Lower lobe of right lung (tissue), 2 donors: ENCODE measurements around the gene B4GALT7. TPM values are rescaled to one million over a fixed set of nuclear protein-coding genes. Genes with fewer than 3 reads are reported as not detected.

Source experiments
- ATAC-seq, 2 donors: fragments of 200-7000 bp; cut with Tn5 transposase; one replicate each; pipeline ENCODE4 v1.9.1; 2020 to 2022; ENCODE audit warnings: mild to moderate bottlenecking in 2 of 2, moderate library complexity in 2 of 2
- DNase-seq: peaks from one replicate; pipeline ENCODE4 v3.0.0-alpha.2; 2020
- H3K27ac ChIP-seq: fragments of 200-600 bp; one replicate; pipeline ENCODE4 v1.8.0; 2022
- H3K27me3 ChIP-seq: fragments of 200-600 bp; one replicate; pipeline ENCODE4 v1.8.0; 2022; ENCODE audit warnings: low read depth
- H3K36me3 ChIP-seq: fragments of 200-600 bp; one replicate; pipeline ENCODE4 v1.8.0; 2022; ENCODE audit warnings: mild to moderate bottlenecking
- H3K4me1 ChIP-seq: fragments of 200-600 bp; one replicate; pipeline ENCODE4 v1.8.0; 2022
- H3K4me3 ChIP-seq: fragments of 200-600 bp; one replicate; pipeline ENCODE4 v1.8.0; 2022; ENCODE audit warnings: mild to moderate bottlenecking
- H3K9me3 ChIP-seq: fragments of 200-600 bp; one replicate; pipeline ENCODE4 v1.8.0; 2022
- CTCF ChIP-seq: fragments of 200-600 bp; IDR thresholded peaks from one replicate; pipeline ENCODE4 v1.8.0; 2022; ENCODE audit warnings: antibody characterized with exemption, mild to moderate bottlenecking
- intact Hi-C: fragments of 100-400 bp; cut with DNase I; formaldehyde crosslinking; loops from one replicate; pipeline ENCODE4 v1.11.0; 2022
- total RNA-seq: library from RNA; stranded (reverse); fragmentation: NEBNext Ultra II Directional; extraction: Animal tissue kit (Norgen Biotek cat#: 25700); gene quantifications from one replicate; pipeline ENCODE4 v1.2.1, GENCODE V29; 2021
- donor health status: DM: no; HTN: yes; CAD: no; lungs with severe emphysema.

Gene B4GALT7
- total RNA-seq, 1 donor from 2014 or later, result 22.4 TPM

DNA sequence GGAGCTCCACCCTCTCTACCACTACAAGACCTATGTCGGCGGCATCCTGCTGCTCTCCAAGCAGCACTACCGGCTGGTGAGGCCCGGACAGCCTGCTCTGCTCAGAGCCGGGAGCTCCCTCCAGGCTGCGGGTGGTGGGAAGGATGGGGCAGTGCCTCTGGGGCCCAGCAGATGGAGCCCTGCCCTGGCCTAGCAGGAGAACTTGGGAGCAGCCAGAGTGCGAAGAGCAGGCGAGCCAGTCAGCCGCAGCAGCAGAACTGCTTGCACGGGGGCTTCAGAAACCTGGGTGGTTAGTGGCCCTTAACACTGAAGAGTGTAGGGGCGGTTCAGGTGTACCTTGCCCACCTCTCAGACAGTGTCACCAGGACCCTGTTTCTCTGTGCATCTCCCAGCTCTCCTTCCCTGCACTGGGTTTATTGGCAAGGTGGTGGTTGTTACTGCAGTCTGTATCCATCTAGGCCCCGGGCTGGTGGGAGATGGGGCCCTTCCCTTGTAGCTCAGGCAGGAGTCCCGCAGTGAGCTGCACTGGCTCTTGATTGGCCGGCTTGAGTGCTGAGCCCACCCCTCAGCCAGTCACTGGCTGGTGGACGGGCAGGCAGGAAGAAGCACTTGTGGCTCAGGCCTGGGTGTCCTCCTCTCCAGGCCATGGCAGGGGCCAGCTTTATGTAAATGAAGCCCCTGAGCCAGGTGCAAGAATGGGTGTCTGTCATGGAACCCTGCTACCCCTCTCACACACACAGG, 7.7 kb downstream of the B4GALT7 start:
- peaks cover 10% of the 10 kb centered on the region for H3K4me1 ChIP-seq
- no peak overlapping the region for H3K4me3 ChIP-seq
- H3K9me3 ChIP-seq, result no peaks in the 10 kb centered on the region
- intact Hi-C loops, result no loop called here
- peak; percentile 75 for DNase-seq
- H3K27ac ChIP-seq, result no peak overlapping the region
- ATAC-seq, result peak; percentile 84 to 88
- TF ChIP-seq CTCF, result peak; percentile 90
- no peaks in the 10 kb centered on the region for H3K27me3 ChIP-seq
- H3K36me3 ChIP-seq, result peaks cover 4% of the 10 kb centered on the region

DNA sequence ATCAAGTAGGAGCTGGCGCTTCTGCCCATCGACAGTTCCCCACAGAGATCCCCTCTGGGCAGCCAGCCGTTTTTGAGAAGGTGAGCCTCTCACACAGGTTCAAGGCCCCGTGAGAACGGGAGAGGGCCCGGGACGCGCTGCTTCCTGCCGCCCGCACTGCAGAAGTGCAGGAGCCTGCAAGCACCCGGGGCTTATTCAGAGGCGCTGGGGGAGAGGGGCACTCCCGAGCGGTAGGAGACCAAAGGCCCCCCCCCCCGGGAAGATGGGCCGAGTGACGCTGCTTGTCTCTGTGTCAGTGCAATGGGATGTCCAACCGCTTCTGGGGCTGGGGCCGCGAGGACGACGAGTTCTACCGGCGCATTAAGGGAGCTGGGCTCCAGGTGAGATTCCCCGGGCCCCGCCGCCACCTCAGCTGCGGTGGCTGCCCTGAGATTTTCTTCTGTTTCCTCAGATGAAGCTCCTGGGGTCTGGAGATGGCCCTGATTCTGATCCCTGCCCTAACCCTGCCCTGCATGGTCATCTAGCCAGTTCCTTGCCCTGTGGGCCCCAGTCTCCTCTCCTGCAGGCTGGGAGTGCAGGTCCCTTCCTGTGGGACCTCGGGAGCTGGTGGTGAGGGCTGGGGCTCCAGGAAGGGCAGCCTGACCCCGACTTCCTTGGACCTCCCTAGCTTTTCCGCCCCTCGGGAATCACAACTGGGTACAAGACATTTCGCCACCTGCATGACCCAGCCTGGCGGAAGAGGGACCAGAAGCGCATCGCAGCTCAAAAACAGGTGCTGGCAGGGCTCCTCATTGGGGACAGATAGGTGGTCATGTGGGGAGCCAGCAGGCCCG, 8.5 kb downstream of the B4GALT7 start:
- intact Hi-C loops, result no loop called here
- DNase-seq, result no peak
- peaks cover 5% of the 10 kb centered on the region for H3K36me3 ChIP-seq
- H3K9me3 ChIP-seq, result no peaks in the 10 kb centered on the region
- no peak for ATAC-seq
- TF ChIP-seq CTCF, result no peak
- H3K4me3 ChIP-seq, result no peak overlapping the region
- H3K27ac ChIP-seq, result no peak overlapping the region
- peaks cover 10% of the 10 kb centered on the region for H3K4me1 ChIP-seq
- H3K27me3 ChIP-seq, result no peaks in the 10 kb centered on the region

DNA sequence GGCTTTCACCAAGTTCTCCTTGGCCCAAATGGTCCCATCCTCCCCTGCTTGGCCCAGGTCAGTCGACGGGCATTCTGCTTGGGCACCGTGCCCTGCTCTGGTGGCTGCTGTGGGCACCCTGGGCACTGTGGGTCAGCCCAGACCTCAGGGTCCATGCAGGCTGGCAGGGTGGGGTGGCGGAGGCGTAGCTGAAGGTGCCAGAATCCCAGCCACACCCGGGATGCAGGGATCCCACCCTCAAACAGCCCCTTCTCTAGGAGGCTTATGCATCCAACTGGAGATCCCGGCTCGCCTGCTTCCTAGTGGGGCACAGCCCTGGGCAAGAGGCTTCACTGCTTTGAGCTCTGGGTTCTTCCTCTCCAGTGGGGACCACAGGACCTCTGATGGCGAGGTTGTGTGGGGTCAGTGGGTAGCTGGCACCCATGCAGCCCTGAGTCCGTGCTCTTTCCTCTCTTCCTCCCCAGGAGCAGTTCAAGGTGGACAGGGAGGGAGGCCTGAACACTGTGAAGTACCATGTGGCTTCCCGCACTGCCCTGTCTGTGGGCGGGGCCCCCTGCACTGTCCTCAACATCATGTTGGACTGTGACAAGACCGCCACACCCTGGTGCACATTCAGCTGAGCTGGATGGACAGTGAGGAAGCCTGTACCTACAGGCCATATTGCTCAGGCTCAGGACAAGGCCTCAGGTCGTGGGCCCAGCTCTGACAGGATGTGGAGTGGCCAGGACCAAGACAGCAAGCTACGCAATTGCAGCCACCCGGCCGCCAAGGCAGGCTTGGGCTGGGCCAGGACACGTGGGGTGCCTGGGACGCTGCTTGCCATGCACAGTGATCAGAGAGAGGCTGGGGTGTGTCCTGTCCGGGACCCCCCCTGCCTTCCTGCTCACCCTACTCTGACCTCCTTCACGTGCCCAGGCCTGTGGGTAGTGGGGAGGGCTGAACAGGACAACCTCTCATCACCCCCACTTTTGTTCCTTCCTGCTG, 9.4 kb downstream of the B4GALT7 start:
- intact Hi-C loops, result no loop called here
- no peak for ATAC-seq

GRCh38 chr5:177610131-177610769, 10.3 kb downstream of the B4GALT7 start:
- no peak for DNase-seq
- H3K4me3 ChIP-seq, result no peak overlapping the region
- H3K27me3 ChIP-seq, result no peaks in the 10 kb centered on the region
- TF ChIP-seq CTCF, result no peak
- H3K27ac ChIP-seq, result no peak overlapping the region
- intact Hi-C loops, result no loop called here
- H3K4me1 ChIP-seq, result peaks cover 10% of the 10 kb centered on the region
- no peak for ATAC-seq
- H3K36me3 ChIP-seq, result peaks cover 8% of the 10 kb centered on the region
- no peaks in the 10 kb centered on the region for H3K9me3 ChIP-seq

More for the DNA sequence above, 9.4 kb downstream of the B4GALT7 start:
- no peak for TF ChIP-seq CTCF
- peaks cover 10% of the 10 kb centered on the region for H3K4me1 ChIP-seq
- no peak for DNase-seq
- no peak overlapping the region for H3K27ac ChIP-seq
- H3K9me3 ChIP-seq, result no peaks in the 10 kb centered on the region
- H3K27me3 ChIP-seq, result no peaks in the 10 kb centered on the region
- peaks cover 8% of the 10 kb centered on the region for H3K36me3 ChIP-seq
- no peak overlapping the region for H3K4me3 ChIP-seq
